ENCODE data around the gene GPR153. TPM values are rescaled to one million over a fixed set of nuclear protein-coding genes. Genes with fewer than 3 reads are reported as not detected.

GPR153 gene
- total and polyA plus RNA-seq, 2 of the 8 experiments (the other 6 are each of a cell fraction or from before 2014, with no cell fraction given), result 5.7 to 8.1 TPM

- no peak for TF ChIP-seq CHD7 (IDR thresholded peaks at IDR 0.05; ENCODE audit: insufficient replicate concordance, low read length)
- no peak for TF ChIP-seq POLR2AphosphoS5 (IDR thresholded peaks at IDR 0.05; ENCODE audit: low read depth, low read length)
These were observed 49.4 kb upstream of the GPR153 start (continued) for GRCh38 chr1:6310116-6310848.

All from H1 (cell line).